Hepatocyte (in vitro differentiated cells): ENCODE data around the gene GDF11. TPM values are rescaled to one million over a fixed set of nuclear protein-coding genes. Genes with fewer than 3 reads are reported as not detected.
A peak's percentile ranks its signal among the peaks of the same experiment; 100 is the strongest.

Experiments
- DNase-seq: peaks from one replicate; pipeline ENCODE4 v3.0.0-alpha.2; 2016; ENCODE audit warnings: low spot score
- H2AFZ ChIP-seq: fragments of 200-600 bp; sonication (generic); 2 replicates; pipeline ENCODE4 v1.6.0; 2016; ENCODE audit warnings: antibody characterized with exemption, mild to moderate bottlenecking
- H3K27ac ChIP-seq: fragments of 200-600 bp; sonication (generic); 2 replicates; pipeline ENCODE4 v1.5.1; 2016; ENCODE audit warnings: mild to moderate bottlenecking
- H3K27me3 ChIP-seq: fragments of 200-600 bp; sonication (generic); 2 replicates; pipeline ENCODE4 v1.6.1; 2016
- H3K36me3 ChIP-seq: fragments of 200-600 bp; sonication (generic); replicated peaks from 2 replicates; pipeline ENCODE4 v1.5.1; 2016; ENCODE audit warnings: low read depth; ENCODE audit not compliant: insufficient read depth
- H3K4me1 ChIP-seq: fragments of 200-600 bp; sonication (generic); 2 replicates; pipeline ENCODE4 v1.5.1; 2016; ENCODE audit warnings: mild to moderate bottlenecking, moderate library complexity; ENCODE audit not compliant: insufficient read depth
- H3K4me2 ChIP-seq: fragments of 200-600 bp; sonication (generic); 2 replicates; pipeline ENCODE4 v1.6.0; 2016
- H3K4me3 ChIP-seq: fragments of 200-600 bp; sonication (generic); 2 replicates; pipeline ENCODE4 v1.5.1; 2016; ENCODE audit warnings: mild to moderate bottlenecking
- H3K79me2 ChIP-seq: fragments of 200-600 bp; sonication (generic); 2 replicates; pipeline ENCODE4 v1.6.0; 2017; ENCODE audit warnings: mild to moderate bottlenecking
- H3K9me2 ChIP-seq: fragments of 200-600 bp; sonication (generic); replicated peaks from 2 replicates; pipeline ENCODE4 v1.6.0; 2017; ENCODE audit warnings: mild to moderate bottlenecking; ENCODE audit not compliant: insufficient read depth
- H3K9me3 ChIP-seq: fragments of 200-600 bp; sonication (generic); 2 replicates; pipeline ENCODE4 v1.5.1; 2016; ENCODE audit warnings: low read depth, mild to moderate bottlenecking
- H4K20me1 ChIP-seq: fragments of 200-600 bp; sonication (generic); 2 replicates; pipeline ENCODE4 v1.6.0; 2016; ENCODE audit warnings: mild to moderate bottlenecking; ENCODE audit not compliant: insufficient read depth, poor library complexity, severe bottlenecking
- CTCF ChIP-seq: fragments of 200-600 bp; sonication (generic); IDR thresholded peaks from 2 replicates; pipeline ENCODE4 v1.5.1; 2016; ENCODE audit warnings: antibody characterized with exemption, mild to moderate bottlenecking; ENCODE audit not compliant: poor library complexity
- EZH2 ChIP-seq: fragments of 200-600 bp; sonication (generic); IDR thresholded peaks from 2 replicates; pipeline ENCODE4 v1.6.1; 2016; ENCODE audit warnings: antibody characterized with exemption, mild to moderate bottlenecking, borderline replicate concordance
- EZH2phosphoT487 ChIP-seq: fragments of 200-600 bp; sonication (generic); IDR thresholded peaks from one replicate; pipeline ENCODE4 v1.6.1; 2018; ENCODE audit warnings: antibody characterized with exemption, mild to moderate bottlenecking, low read depth, moderate library complexity; ENCODE audit not compliant: unreplicated experiment, severe bottlenecking
- WGBS: methylation state at CpG from one replicate; pipeline ENCODE4 v1.1.6; 2016; ENCODE audit warnings: low lambda C conversion rate; ENCODE audit errors: missing lambda C conversion rate; 5-methylcytosine and 5-hydroxymethylcytosine counted together
- polyA plus RNA-seq: library from polyadenylated mRNA; unstranded; fragments of >200 nt; fragmentation: Nextera tagmentation; extraction: Ambion mirVana; gene quantifications from 2 replicates; pipeline ENCODE4 v1.2.1, GENCODE V29; 2016
- total RNA-seq: library from RNA; depleted of rRNA; stranded (reverse); fragments of >200 nt; gene quantifications from 2 replicates; pipeline ENCODE4 v1.2.3, GENCODE V29; 2014

Gene GDF11
- total and polyA plus RNA-seq, 2 experiments from 2014 or later: 4.1 to 7.9 TPM

- Histone ChIP-seq H3K79me2 (peaks cover 17% of the 10 kb centered on the region), H3K36me3 (no peaks in the 10 kb centered on the region), H3K9me2 (no peaks in the 10 kb centered on the region), H3K9me3 (no peaks in the 10 kb centered on the region), H3K27me3 (peaks cover 30% of the 10 kb centered on the region), H3K4me2 (no peak overlapping the region), H3K4me3 (no peak overlapping the region), H4K20me1 (no peaks in the 10 kb centered on the region), H3K27ac (no peak overlapping the region), H2AFZ (no peak overlapping the region), H3K4me1 (peaks cover 14% of the 10 kb centered on the region)
- no peak for DNase-seq
- no peak for TF ChIP-seq EZH2phosphoT487
- TF ChIP-seq CTCF: no peak
- no peak for TF ChIP-seq EZH2
- 83% methylated on average over 1 of the region's 1 CpG for WGBS
Observed at GRCh38 chr12:55712700-55713415, 30.1 kb upstream of the GDF11 start.

GRCh38 chr12:55713721-55714120 lies 29.2 kb upstream of the GDF11 start:
- Histone ChIP-seq H3K27me3 (peaks cover 23% of the 10 kb centered on the region), H2AFZ (no peak overlapping the region), H3K79me2 (peaks cover 26% of the 10 kb centered on the region), H3K9me2 (no peaks in the 10 kb centered on the region), H4K20me1 (no peaks in the 10 kb centered on the region), H3K4me2 (no peak overlapping the region), H3K9me3 (no peaks in the 10 kb centered on the region), H3K4me1 (peaks cover 14% of the 10 kb centered on the region), H3K27ac (no peak overlapping the region), H3K36me3 (no peaks in the 10 kb centered on the region), H3K4me3 (no peak overlapping the region)
- no peak for DNase-seq
- TF ChIP-seq CTCF: no peak
- TF ChIP-seq EZH2phosphoT487: no peak
- no peak for TF ChIP-seq EZH2
- 81% methylated on average over 2 of the region's 2 CpGs for WGBS

- H3K9me3 ChIP-seq: no peaks in the 10 kb centered on the region
- no peaks in the 10 kb centered on the region for H4K20me1 ChIP-seq
- no peaks in the 10 kb centered on the region for H3K36me3 ChIP-seq
- 82% methylated on average over 7 of the region's 7 CpGs for WGBS
- no peak for DNase-seq
- peaks cover 7% of the 10 kb centered on the region for H3K27me3 ChIP-seq
- peak overlapping the region; percentile 96 for H3K27ac ChIP-seq
- H3K4me3 ChIP-seq: peak overlapping the region; percentile 76
- no peak for TF ChIP-seq EZH2
- peaks cover 28% of the 10 kb centered on the region for H3K79me2 ChIP-seq
- H3K4me1 ChIP-seq: peaks cover 25% of the 10 kb centered on the region
- H3K9me2 ChIP-seq: no peaks in the 10 kb centered on the region
- H3K4me2 ChIP-seq: peak overlapping the region; percentile 90
- H2AFZ ChIP-seq: peak overlapping the region; percentile 95
Observed at GRCh38 chr12:55715169-55715764, 27.7 kb upstream of the GDF11 start.

- H4K20me1 ChIP-seq: no peaks in the 10 kb centered on the region
- 2% methylated on average over 40 of the region's 42 CpGs for whole genome bisulfite sequencing
- no peaks in the 10 kb centered on the region for H3K9me3 ChIP-seq
- H2AFZ ChIP-seq: peak within 1 kb of the TSS; percentile 95
- peak within 1 kb of the TSS; percentile 96 for H3K27ac ChIP-seq
- peaks cover 25% of the 10 kb centered on the region for H3K4me1 ChIP-seq
- TF ChIP-seq EZH2 (no peak), EZH2phosphoT487 (no peak), CTCF (no peak)
- peak within 1 kb of the TSS; percentile 76 for H3K4me3 ChIP-seq
- H3K27me3 ChIP-seq: no peaks in the 10 kb centered on the region
- peak within 1 kb of the TSS; percentile 90 for H3K4me2 ChIP-seq
- H3K36me3 ChIP-seq: no peaks in the 10 kb centered on the region
- H3K79me2 ChIP-seq: peaks cover 28% of the 10 kb centered on the region
- DNase-seq: peak; percentile 95
- no peaks in the 10 kb centered on the region for H3K9me2 ChIP-seq
Observed at GRCh38 chr12:55715833-55716581, 26.9 kb upstream of the GDF11 start, which contains the start of gene BLOC1S1. BLOC1S1 (plus strand) TSS chr12:55716046; CDS start chr12:55716052, 6 bp downstream.
